ENCODE data around the gene BLID.

The BLID gene

GRCh38 chr11:122104341-122104740 lies 11.7 kb downstream of the BLID start:
- no peak overlapping the region for H3K9ac ChIP-seq (ENCODE audit: low read length)
- WGBS (ENCODE audit: extremely low coverage, insufficient coverage, insufficient read length) = no CpG with 5 or more reads among the region's 1 CpG
- no peak for DNase-seq

GRCh38 chr11:122103726-122104125 lies 12.3 kb downstream of the BLID start:
- no peaks in the 10 kb centered on the region for H3K36me3 ChIP-seq (ENCODE audit: control insufficient read depth in 1 of 2, insufficient read depth in 2 of 2, low read length in 2 of 2)
- peaks cover 5% of the 10 kb centered on the region in 2 experiments for H3K4me1 ChIP-seq (ENCODE audit: control insufficient read depth in 1 of 2, insufficient read depth in 2 of 2, low read length in 2 of 2)
- H2BK12ac ChIP-seq (ENCODE audit: low read length) = no peak overlapping the region
- no peak overlapping the region for H3K4ac ChIP-seq (ENCODE audit: low read depth, low read length)
- no peak overlapping the region for H4K12ac ChIP-seq (ENCODE audit: low read depth, low read length)
- no CpG with 5 or more reads among the region's 4 CpGs for WGBS (ENCODE audit: extremely low coverage, insufficient coverage, insufficient read length)
- no peak overlapping the region for H3K27ac ChIP-seq (ENCODE audit: low read depth, low read length)
- no peak overlapping the region for H3K4me3 ChIP-seq (ENCODE audit: low read depth, low read length)
- H4K8ac ChIP-seq (ENCODE audit: low read depth, low read length) = no peak overlapping the region
- H2BK5ac ChIP-seq (ENCODE audit: low read depth, low read length, poor library complexity) = no peak overlapping the region
- no peak overlapping the region for H3K14ac ChIP-seq (ENCODE audit: low read length)
- H3K23ac ChIP-seq (ENCODE audit: low read length) = no peak overlapping the region
- H4K91ac ChIP-seq (ENCODE audit: low read depth, low read length) = no peak overlapping the region
- peaks cover 7% of the 10 kb centered on the region for H3K79me1 ChIP-seq (ENCODE audit: low read length)
- no peak overlapping the region for H2AK5ac ChIP-seq (ENCODE audit: low read length)
- no peak overlapping the region for H3K9ac ChIP-seq (ENCODE audit: low read length)
- H3K18ac ChIP-seq (ENCODE audit: low read length) = no peak overlapping the region
- H3K4me2 ChIP-seq (ENCODE audit: low read length) = no peak overlapping the region
- no peaks in the 10 kb centered on the region for H3K9me3 ChIP-seq (ENCODE audit: insufficient read depth, low read depth, low read length)
- DNase-seq = no peak
- H3K27me3 ChIP-seq (ENCODE audit: insufficient read depth, low read length) = no peaks in the 10 kb centered on the region
- no peak overlapping the region for H2AFZ ChIP-seq (ENCODE audit: insufficient read depth, low read length, poor library complexity)
- no peaks in the 10 kb centered on the region for H3K79me2 ChIP-seq (ENCODE audit: control insufficient read depth, insufficient read depth, low read length, poor library complexity)
- no peak overlapping the region for H2BK120ac ChIP-seq (ENCODE audit: insufficient read depth, low read length, poor library complexity)

More at GRCh38 chr11:122104341-122104740, 11.7 kb downstream of the BLID start:
- H3K79me1 ChIP-seq (ENCODE audit: low read length) = peaks cover 7% of the 10 kb centered on the region
- H2BK12ac ChIP-seq (ENCODE audit: low read length) = no peak overlapping the region
- no peak overlapping the region for H2AK5ac ChIP-seq (ENCODE audit: low read length)
- H3K36me3 ChIP-seq (ENCODE audit: control insufficient read depth in 1 of 2, insufficient read depth in 2 of 2, low read length in 2 of 2) = no peaks in the 10 kb centered on the region
- no peak overlapping the region for H2AFZ ChIP-seq (ENCODE audit: insufficient read depth, low read length, poor library complexity)
- no peak overlapping the region for H3K4ac ChIP-seq (ENCODE audit: low read depth, low read length)
- H3K14ac ChIP-seq (ENCODE audit: low read length) = no peak overlapping the region
- H3K27ac ChIP-seq (ENCODE audit: low read depth, low read length) = no peak overlapping the region
- H3K4me1 ChIP-seq (ENCODE audit: control insufficient read depth in 1 of 2, insufficient read depth in 2 of 2, low read length in 2 of 2) = peaks cover 5% of the 10 kb centered on the region in 2 experiments
- H3K4me3 ChIP-seq (ENCODE audit: low read depth, low read length) = no peak overlapping the region
- no peaks in the 10 kb centered on the region for H3K79me2 ChIP-seq (ENCODE audit: control insufficient read depth, insufficient read depth, low read length, poor library complexity)
- H4K91ac ChIP-seq (ENCODE audit: low read depth, low read length) = no peak overlapping the region
- no peak overlapping the region for H3K23ac ChIP-seq (ENCODE audit: low read length)
- H4K8ac ChIP-seq (ENCODE audit: low read depth, low read length) = no peak overlapping the region
- no peak overlapping the region for H2BK120ac ChIP-seq (ENCODE audit: insufficient read depth, low read length, poor library complexity)
- H3K9me3 ChIP-seq (ENCODE audit: insufficient read depth, low read depth, low read length) = no peaks in the 10 kb centered on the region
- no peak overlapping the region for H3K4me2 ChIP-seq (ENCODE audit: low read length)
- no peak overlapping the region for H2BK5ac ChIP-seq (ENCODE audit: low read depth, low read length, poor library complexity)
- no peaks in the 10 kb centered on the region for H3K27me3 ChIP-seq (ENCODE audit: insufficient read depth, low read length)
- no peak overlapping the region for H4K12ac ChIP-seq (ENCODE audit: low read depth, low read length)
- H3K18ac ChIP-seq (ENCODE audit: low read length) = no peak overlapping the region

GRCh38 chr11:122103321-122103720 lies 12.7 kb downstream of the BLID start:
- no peak overlapping the region for H4K8ac ChIP-seq (ENCODE audit: low read depth, low read length)
- H3K79me1 ChIP-seq (ENCODE audit: low read length) = peaks cover 7% of the 10 kb centered on the region
- no peak for DNase-seq
- no peak overlapping the region for H3K4me3 ChIP-seq (ENCODE audit: low read depth, low read length)
- H3K27ac ChIP-seq (ENCODE audit: low read depth, low read length) = no peak overlapping the region
- no peak overlapping the region for H4K12ac ChIP-seq (ENCODE audit: low read depth, low read length)
- no peak overlapping the region for H3K18ac ChIP-seq (ENCODE audit: low read length)
- H3K27me3 ChIP-seq (ENCODE audit: insufficient read depth, low read length) = no peaks in the 10 kb centered on the region
- no peaks in the 10 kb centered on the region for H3K36me3 ChIP-seq (ENCODE audit: control insufficient read depth in 1 of 2, insufficient read depth in 2 of 2, low read length in 2 of 2)
- no peak overlapping the region for H2AK5ac ChIP-seq (ENCODE audit: low read length)
- H3K23ac ChIP-seq (ENCODE audit: low read length) = no peak overlapping the region
- no peak overlapping the region for H2BK120ac ChIP-seq (ENCODE audit: insufficient read depth, low read length, poor library complexity)
- H3K79me2 ChIP-seq (ENCODE audit: control insufficient read depth, insufficient read depth, low read length, poor library complexity) = no peaks in the 10 kb centered on the region
- no peak overlapping the region for H2BK12ac ChIP-seq (ENCODE audit: low read length)
- no peak overlapping the region for H2AFZ ChIP-seq (ENCODE audit: insufficient read depth, low read length, poor library complexity)
- H3K9me3 ChIP-seq (ENCODE audit: insufficient read depth, low read depth, low read length) = no peaks in the 10 kb centered on the region
- no peak overlapping the region for H3K4ac ChIP-seq (ENCODE audit: low read depth, low read length)
- H4K91ac ChIP-seq (ENCODE audit: low read depth, low read length) = no peak overlapping the region
- H3K14ac ChIP-seq (ENCODE audit: low read length) = no peak overlapping the region
- no CpG with 5 or more reads among the region's 6 CpGs for WGBS (ENCODE audit: extremely low coverage, insufficient coverage, insufficient read length)
- H3K4me1 ChIP-seq (ENCODE audit: control insufficient read depth in 1 of 2, insufficient read depth in 2 of 2, low read length in 2 of 2) = peaks cover 5% of the 10 kb centered on the region in 2 experiments
- H3K4me2 ChIP-seq (ENCODE audit: low read length) = no peak overlapping the region
- no peak overlapping the region for H3K9ac ChIP-seq (ENCODE audit: low read length)
- H2BK5ac ChIP-seq (ENCODE audit: low read depth, low read length, poor library complexity) = no peak overlapping the region

GRCh38 chr11:122102426-122102825 lies 13.6 kb downstream of the BLID start:
- Histone ChIP-seq H3K9ac (ENCODE audit: low read length) (no peak overlapping the region), H3K36me3 (ENCODE audit: control insufficient read depth in 1 of 2, insufficient read depth in 2 of 2, low read length in 2 of 2) (no peaks in the 10 kb centered on the region), H4K12ac (ENCODE audit: low read depth, low read length) (no peak overlapping the region), H3K27ac (ENCODE audit: low read depth, low read length) (no peak overlapping the region), H3K79me1 (ENCODE audit: low read length) (peaks cover 7% of the 10 kb centered on the region), H4K8ac (ENCODE audit: low read depth, low read length) (no peak overlapping the region), H2BK12ac (ENCODE audit: low read length) (no peak overlapping the region), H2BK120ac (ENCODE audit: insufficient read depth, low read length, poor library complexity) (no peak overlapping the region), H3K14ac (ENCODE audit: low read length) (no peak overlapping the region), H4K91ac (ENCODE audit: low read depth, low read length) (no peak overlapping the region), H3K4me3 (ENCODE audit: low read depth, low read length) (no peak overlapping the region), H3K4me2 (ENCODE audit: low read length) (no peak overlapping the region), H3K18ac (ENCODE audit: low read length) (no peak overlapping the region), H3K27me3 (ENCODE audit: insufficient read depth, low read length) (no peaks in the 10 kb centered on the region), H3K79me2 (ENCODE audit: control insufficient read depth, insufficient read depth, low read length, poor library complexity) (no peaks in the 10 kb centered on the region), H3K4me1 (ENCODE audit: control insufficient read depth in 1 of 2, insufficient read depth in 2 of 2, low read length in 2 of 2) (peaks cover 5% of the 10 kb centered on the region in 2 experiments), H3K9me3 (ENCODE audit: insufficient read depth, low read depth, low read length) (no peaks in the 10 kb centered on the region), H3K23ac (ENCODE audit: low read length) (no peak overlapping the region), H2AFZ (ENCODE audit: insufficient read depth, low read length, poor library complexity) (no peak overlapping the region), H2BK5ac (ENCODE audit: low read depth, low read length, poor library complexity) (no peak overlapping the region), H3K4ac (ENCODE audit: low read depth, low read length) (no peak overlapping the region), H2AK5ac (ENCODE audit: low read length) (no peak overlapping the region)
- no CpG with 5 or more reads among the region's 4 CpGs for WGBS (ENCODE audit: extremely low coverage, insufficient coverage, insufficient read length)
- peak in 1 of 2 donors; percentile 40 for DNase-seq

Data from trophoblast cell (in vitro differentiated cells and primary cell).